ENCODE results near the gene PSME2.

DNA sequence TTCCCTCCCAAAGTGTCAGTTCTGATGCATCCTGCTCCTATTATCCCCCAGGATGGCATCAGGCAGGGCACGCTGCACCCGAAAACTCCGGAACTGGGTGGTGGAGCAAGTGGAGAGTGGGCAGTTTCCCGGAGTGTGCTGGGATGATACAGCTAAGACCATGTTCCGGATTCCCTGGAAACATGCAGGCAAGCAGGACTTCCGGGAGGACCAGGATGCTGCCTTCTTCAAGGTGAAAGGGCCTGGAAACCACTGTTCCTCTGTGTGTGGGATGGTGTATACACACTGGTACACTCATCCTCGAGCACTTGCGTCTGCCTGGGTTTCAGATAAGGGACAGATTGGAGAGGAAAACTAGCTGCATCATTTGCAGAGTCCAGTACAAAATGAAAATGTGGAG lies 15.7 kb upstream of the PSME2 start:
- TF ChIP-seq ZNF677 (tag by site-specific recombination; IDR thresholded peaks at IDR 0.05) (no peak), ZNF274 (IDR thresholded peaks at IDR 0.05; ENCODE audit: low read length) (no peak), ZNF274 (tag by site-specific recombination; IDR thresholded peaks at IDR 0.05; ENCODE audit: borderline replicate concordance) (no peak), TCF7L2 (IDR thresholded peaks at IDR 0.05; ENCODE audit: borderline replicate concordance, low read depth, low read length) (no peak), SETDB1 (IDR thresholded peaks at IDR 0.05; ENCODE audit: insufficient read length, low read length) (no peak), ZNF132 (tag by site-specific recombination; IDR thresholded peaks at IDR 0.05; ENCODE audit: borderline replicate concordance) (no peak)
- TF ChIP-seq, protein P1, sequence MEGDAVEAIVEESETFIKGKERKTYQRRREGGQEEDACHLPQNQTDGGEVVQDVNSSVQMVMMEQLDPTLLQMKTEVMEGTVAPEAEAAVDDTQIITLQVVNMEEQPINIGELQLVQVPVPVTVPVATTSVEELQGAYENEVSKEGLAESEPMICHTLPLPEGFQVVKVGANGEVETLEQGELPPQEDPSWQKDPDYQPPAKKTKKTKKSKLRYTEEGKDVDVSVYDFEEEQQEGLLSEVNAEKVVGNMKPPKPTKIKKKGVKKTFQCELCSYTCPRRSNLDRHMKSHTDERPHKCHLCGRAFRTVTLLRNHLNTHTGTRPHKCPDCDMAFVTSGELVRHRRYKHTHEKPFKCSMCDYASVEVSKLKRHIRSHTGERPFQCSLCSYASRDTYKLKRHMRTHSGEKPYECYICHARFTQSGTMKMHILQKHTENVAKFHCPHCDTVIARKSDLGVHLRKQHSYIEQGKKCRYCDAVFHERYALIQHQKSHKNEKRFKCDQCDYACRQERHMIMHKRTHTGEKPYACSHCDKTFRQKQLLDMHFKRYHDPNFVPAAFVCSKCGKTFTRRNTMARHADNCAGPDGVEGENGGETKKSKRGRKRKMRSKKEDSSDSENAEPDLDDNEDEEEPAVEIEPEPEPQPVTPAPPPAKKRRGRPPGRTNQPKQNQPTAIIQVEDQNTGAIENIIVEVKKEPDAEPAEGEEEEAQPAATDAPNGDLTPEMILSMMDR (tag by site-specific recombination; IDR thresholded peaks at IDR 0.05), result no peak
- TF ChIP-seq, protein P2, sequence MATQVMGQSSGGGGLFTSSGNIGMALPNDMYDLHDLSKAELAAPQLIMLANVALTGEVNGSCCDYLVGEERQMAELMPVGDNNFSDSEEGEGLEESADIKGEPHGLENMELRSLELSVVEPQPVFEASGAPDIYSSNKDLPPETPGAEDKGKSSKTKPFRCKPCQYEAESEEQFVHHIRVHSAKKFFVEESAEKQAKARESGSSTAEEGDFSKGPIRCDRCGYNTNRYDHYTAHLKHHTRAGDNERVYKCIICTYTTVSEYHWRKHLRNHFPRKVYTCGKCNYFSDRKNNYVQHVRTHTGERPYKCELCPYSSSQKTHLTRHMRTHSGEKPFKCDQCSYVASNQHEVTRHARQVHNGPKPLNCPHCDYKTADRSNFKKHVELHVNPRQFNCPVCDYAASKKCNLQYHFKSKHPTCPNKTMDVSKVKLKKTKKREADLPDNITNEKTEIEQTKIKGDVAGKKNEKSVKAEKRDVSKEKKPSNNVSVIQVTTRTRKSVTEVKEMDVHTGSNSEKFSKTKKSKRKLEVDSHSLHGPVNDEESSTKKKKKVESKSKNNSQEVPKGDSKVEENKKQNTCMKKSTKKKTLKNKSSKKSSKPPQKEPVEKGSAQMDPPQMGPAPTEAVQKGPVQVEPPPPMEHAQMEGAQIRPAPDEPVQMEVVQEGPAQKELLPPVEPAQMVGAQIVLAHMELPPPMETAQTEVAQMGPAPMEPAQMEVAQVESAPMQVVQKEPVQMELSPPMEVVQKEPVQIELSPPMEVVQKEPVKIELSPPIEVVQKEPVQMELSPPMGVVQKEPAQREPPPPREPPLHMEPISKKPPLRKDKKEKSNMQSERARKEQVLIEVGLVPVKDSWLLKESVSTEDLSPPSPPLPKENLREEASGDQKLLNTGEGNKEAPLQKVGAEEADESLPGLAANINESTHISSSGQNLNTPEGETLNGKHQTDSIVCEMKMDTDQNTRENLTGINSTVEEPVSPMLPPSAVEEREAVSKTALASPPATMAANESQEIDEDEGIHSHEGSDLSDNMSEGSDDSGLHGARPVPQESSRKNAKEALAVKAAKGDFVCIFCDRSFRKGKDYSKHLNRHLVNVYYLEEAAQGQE (tag by site-specific recombination; IDR thresholded peaks at IDR 0.05), result no peak
- TF ChIP-seq, protein P3, sequence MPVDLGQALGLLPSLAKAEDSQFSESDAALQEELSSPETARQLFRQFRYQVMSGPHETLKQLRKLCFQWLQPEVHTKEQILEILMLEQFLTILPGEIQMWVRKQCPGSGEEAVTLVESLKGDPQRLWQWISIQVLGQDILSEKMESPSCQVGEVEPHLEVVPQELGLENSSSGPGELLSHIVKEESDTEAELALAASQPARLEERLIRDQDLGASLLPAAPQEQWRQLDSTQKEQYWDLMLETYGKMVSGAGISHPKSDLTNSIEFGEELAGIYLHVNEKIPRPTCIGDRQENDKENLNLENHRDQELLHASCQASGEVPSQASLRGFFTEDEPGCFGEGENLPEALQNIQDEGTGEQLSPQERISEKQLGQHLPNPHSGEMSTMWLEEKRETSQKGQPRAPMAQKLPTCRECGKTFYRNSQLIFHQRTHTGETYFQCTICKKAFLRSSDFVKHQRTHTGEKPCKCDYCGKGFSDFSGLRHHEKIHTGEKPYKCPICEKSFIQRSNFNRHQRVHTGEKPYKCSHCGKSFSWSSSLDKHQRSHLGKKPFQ (tag by site-specific recombination; IDR thresholded peaks at IDR 0.05), result no peak
